ENCODE results near the gene SRGAP3. TPM values are rescaled to one million over a fixed set of nuclear protein-coding genes. Genes with fewer than 3 reads are reported as not detected.

Gene SRGAP3
- total RNA-seq, 1 donor from 2014 or later: 10.3 TPM

GRCh38 chr3:9030034-9030433 lies 219.4 kb downstream of the SRGAP3 start:
- intact Hi-C loops (cut with micrococcal nuclease): no loop called here
- H3K27me3 ChIP-seq (ENCODE audit: low read depth): no peaks in the 10 kb centered on the region
- H3K4me1 ChIP-seq: peaks cover 32% of the 10 kb centered on the region
- DNase-seq: no peak
- no peak overlapping the region for H3K4me3 ChIP-seq
- TF ChIP-seq CTCF (IDR thresholded peaks at IDR 0.05; ENCODE audit: borderline replicate concordance): no peak
- no peaks in the 10 kb centered on the region for H3K36me3 ChIP-seq
- no peak overlapping the region for H3K27ac ChIP-seq (replicated peaks)
- H3K9me3 ChIP-seq (replicated peaks): no peaks in the 10 kb centered on the region

GRCh38 chr3:9028134-9028533 lies 221.3 kb downstream of the SRGAP3 start:
- H3K27me3 ChIP-seq (ENCODE audit: low read depth): no peaks in the 10 kb centered on the region
- peaks cover 31% of the 10 kb centered on the region for H3K4me1 ChIP-seq
- H3K27ac ChIP-seq (replicated peaks): peak overlapping the region; percentile 64
- peak; percentile 95 for DNase-seq
- TF ChIP-seq CTCF (IDR thresholded peaks at IDR 0.05; ENCODE audit: borderline replicate concordance): no peak
- H3K9me3 ChIP-seq (replicated peaks): no peaks in the 10 kb centered on the region
- intact Hi-C loops (cut with micrococcal nuclease): no loop called here
- H3K4me3 ChIP-seq: no peak overlapping the region
- no peaks in the 10 kb centered on the region for H3K36me3 ChIP-seq

DNA sequence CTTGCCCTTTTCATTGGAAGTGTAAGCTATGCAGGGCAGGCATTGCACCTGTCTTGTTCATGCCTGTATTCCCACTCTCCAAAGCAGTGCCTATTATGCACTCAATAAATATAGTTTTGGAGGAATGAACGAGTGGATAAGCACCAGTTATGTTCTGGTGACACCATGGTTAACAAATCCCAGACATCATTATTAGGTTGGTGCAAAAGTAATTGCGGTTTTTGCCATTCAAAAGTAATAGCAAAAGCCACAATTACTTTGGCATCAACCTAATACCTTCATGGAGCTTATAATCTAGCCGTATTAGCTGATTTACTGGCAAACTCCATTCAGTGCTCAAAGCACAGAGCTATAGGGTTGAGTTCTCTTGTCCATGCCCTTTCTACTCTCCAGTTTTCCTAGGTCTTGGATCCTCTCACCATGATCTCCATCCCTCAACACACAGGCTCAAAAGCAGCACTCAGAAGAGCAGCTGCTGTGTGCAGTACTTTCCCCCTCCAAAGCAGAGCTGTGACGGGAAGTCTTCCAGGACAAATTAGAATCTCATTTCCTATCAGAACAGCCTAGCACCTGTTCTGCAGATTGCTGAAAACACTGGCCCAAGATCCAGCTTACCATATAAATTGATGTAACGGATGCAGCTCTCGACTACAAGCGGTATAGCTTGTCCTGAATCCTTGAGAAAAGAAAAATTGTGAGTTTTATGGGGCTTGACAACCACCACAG lies 223.0 kb downstream of the SRGAP3 start:
- intact Hi-C loops (cut with micrococcal nuclease): no loop called here
- Histone ChIP-seq H3K27ac (replicated peaks) (no peak overlapping the region), H3K9me3 (replicated peaks) (no peaks in the 10 kb centered on the region), H3K4me3 (no peak overlapping the region), H3K36me3 (no peaks in the 10 kb centered on the region), H3K4me1 (peaks cover 37% of the 10 kb centered on the region), H3K27me3 (ENCODE audit: low read depth) (no peaks in the 10 kb centered on the region)
- DNase-seq: no peak
- no peak for TF ChIP-seq CTCF (IDR thresholded peaks at IDR 0.05; ENCODE audit: borderline replicate concordance)

GRCh38 chr3:9024341-9024740 lies 225.1 kb downstream of the SRGAP3 start:
- peaks cover 55% of the 10 kb centered on the region for H3K4me1 ChIP-seq
- DNase-seq: no peak
- no peaks in the 10 kb centered on the region for H3K36me3 ChIP-seq
- H3K27ac ChIP-seq (replicated peaks): no peak overlapping the region
- H3K4me3 ChIP-seq: no peak overlapping the region
- no peaks in the 10 kb centered on the region for H3K27me3 ChIP-seq (ENCODE audit: low read depth)
- no peaks in the 10 kb centered on the region for H3K9me3 ChIP-seq (replicated peaks)
- intact Hi-C loops (cut with micrococcal nuclease): no loop called here
- no peak for TF ChIP-seq CTCF (IDR thresholded peaks at IDR 0.05; ENCODE audit: borderline replicate concordance)

GRCh38 chr3:9023226-9023590 lies 226.2 kb downstream of the SRGAP3 start:
- no peak for TF ChIP-seq CTCF (IDR thresholded peaks at IDR 0.05; ENCODE audit: borderline replicate concordance)
- DNase-seq: no peak
- no peaks in the 10 kb centered on the region for H3K27me3 ChIP-seq (ENCODE audit: low read depth)
- H3K27ac ChIP-seq (replicated peaks): no peak overlapping the region
- intact Hi-C loops (cut with micrococcal nuclease): no loop called here
- H3K9me3 ChIP-seq (replicated peaks): no peaks in the 10 kb centered on the region
- H3K36me3 ChIP-seq: no peaks in the 10 kb centered on the region
- H3K4me3 ChIP-seq: no peak overlapping the region
- peaks cover 56% of the 10 kb centered on the region for H3K4me1 ChIP-seq

All from left ventricle myocardium inferior (tissue), 1 donor.